Activated CD4-positive, CD25-positive, alpha-beta regulatory T cell (primary cell): ENCODE data around the gene LEMD1.
"Not testable (repeated sequence)": the region's sequence is repeated elsewhere in the genome, so short reads cannot be mapped to it uniquely, and the experiment has no call there.

ENCODE experiments used
- DNase-seq, 4 experiments: peaks; one replicate each; lab custom pipeline; 2025; lab: John Stamatoyannopoulos, UW

LEMD1 gene

GRCh38 chr1:205446828-205447227, 25.0 kb upstream of the LEMD1 start:
- DNase-seq: no peak

- no peak for DNase-seq
Measured at GRCh38 chr1:205445646-205445935, 23.7 kb upstream of the LEMD1 start.

- no peak for DNase-seq
Measured at GRCh38 chr1:205444931-205445645, 23.2 kb upstream of the LEMD1 start.

- no peak for DNase-seq
Measured at GRCh38 chr1:205444300-205444930, 22.6 kb upstream of the LEMD1 start.

DNA sequence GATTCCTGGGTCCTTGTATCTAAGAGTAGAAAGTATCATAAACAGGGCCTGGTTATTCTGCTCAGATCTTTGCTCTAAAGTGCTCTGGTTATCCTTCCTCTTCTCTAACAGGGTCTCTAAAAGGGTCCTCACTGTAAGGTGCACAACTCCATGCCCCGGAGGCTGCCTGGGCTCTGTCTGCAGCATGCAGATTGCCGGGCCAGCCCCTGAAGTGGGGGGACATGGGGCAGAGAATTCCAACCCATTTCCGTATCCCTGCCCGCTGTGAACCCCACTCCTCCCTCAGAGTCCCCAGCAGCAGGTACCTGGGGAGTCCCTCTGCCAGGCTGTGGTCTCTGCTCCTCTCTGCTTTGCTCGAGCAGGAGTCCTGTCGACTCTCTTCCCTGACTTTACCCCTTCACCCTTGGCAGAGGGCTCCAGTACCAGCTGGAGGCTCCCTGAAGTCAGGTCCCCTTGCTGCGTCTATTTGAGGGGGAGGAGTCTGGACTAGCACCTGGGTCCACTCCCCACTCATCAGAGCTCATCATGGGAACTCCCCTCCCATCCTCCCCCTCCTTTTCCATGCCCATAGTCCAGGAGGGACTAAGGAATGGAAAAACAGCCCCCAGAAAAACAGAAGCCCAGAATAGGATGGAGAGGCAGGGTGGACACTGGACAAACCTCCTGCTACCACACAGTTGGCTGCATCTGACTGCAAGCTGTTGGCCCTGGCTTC, 21.9 kb upstream of the LEMD1 start:
- no peak for DNase-seq

DNA sequence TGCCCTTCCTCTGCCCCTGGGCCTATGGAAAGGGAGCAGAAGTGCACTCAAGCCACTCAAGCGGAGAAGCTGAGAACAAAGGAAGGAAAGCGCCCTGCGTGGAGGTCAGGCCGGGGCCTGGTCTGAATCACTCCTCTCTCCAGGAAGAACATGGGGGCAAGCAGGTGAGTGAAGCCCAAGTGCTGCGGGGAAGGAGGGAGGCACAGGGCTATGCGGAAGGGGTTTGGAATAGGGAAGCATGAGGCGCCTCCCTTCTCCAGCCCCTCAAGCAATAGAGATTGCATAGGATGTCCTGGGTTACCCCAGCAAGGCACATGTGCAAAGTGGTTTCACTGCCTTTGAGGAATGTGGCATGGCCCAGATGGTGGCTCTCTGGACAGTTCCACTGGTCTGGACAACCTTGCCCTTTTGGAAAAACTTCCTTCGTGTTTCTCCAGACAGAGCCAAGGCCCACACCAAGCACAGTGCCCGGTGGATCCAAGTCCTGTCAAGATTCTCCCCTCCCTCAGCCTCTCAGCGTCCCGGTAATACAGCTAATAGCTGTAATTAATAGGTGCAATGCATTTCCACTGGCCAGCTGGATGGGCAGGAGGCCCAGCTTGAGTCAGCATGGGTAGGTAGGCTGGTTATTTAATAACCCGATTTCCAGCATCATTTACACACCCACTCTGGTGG, 20.3 kb upstream of the LEMD1 start:
- no peak for DNase-seq

DNA sequence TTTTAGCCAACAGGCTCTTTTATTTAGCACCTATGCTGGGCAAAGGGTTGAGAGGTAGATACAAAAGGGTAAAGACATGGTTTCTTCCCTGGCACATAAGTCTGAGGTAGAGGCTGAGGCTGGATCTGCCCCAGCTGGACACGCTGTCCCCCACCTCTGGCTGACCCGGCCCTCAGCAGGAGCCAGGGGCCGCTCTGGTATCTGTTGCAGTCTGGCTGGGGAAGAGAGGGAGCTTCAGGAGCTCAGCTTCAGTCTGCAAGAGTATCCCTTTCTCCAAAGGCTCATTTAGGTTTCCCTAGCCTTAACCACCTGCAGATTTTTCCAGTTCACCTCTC, 19.8 kb upstream of the LEMD1 start:
- no peak for DNase-seq

- no peak for DNase-seq
Measured at GRCh38 chr1:205441318-205441633, 19.4 kb upstream of the LEMD1 start.

DNA sequence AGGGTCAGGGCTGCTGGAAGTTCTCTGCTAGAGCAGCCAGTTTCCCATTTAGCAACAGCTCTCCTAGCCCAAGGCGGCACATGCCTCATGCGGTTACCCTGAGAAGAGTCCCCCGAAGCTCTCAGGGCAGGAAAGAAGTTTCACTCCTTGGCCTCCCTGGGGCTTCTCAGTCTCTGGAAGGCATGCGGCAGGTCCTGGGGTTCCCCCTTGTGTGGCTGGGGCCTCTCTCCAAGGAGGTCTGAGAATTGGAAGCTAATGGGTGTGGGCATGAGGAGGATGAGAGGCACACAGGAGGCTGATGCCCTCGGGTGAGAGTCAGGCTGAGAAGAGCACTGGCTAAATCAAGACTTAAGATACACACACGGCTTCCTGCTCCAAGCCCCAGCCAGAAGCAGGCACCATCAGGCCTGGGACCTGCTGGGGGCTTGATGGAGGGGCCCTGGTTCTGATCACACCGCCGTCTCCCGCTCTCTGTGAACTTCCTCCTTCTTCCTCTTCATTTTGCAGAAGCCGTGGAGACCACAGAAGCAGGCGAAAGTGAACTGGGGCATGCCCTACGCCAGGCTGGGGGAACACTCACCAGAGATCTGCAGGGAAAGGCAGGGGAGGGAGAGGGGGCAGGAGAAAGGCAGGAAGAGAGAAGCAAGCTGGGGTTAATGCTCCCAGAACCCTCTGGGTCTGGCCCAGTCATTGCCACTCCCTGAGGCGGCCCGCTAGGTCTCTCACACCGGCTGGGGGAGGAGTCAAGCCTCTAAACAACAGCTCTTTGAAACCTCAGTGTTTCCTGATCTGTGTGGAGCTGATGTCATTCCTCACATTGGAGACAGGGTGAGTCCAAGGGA, 18.8 kb upstream of the LEMD1 start:
- DNase-seq: peak; percentile 8 to 36 (median 24)

DNA sequence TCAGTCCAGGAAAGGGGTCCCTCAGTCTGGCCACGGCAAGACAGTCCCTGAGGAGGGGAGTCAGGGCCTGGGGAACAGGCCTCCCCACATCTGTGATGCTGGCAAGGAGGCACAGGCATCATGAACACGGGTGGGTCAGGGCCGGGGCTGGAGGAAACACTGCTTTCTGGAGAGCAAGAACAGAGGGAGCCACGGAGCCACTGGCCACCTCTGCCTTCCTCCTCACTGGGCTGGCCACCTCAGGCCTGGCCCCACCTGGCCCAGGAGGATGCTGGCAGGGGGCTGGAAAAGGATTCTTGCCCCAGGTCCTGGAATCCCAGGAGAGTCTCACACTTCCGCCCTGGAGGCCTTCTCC, 18.2 kb upstream of the LEMD1 start:
- DNase-seq: no peak

DNA sequence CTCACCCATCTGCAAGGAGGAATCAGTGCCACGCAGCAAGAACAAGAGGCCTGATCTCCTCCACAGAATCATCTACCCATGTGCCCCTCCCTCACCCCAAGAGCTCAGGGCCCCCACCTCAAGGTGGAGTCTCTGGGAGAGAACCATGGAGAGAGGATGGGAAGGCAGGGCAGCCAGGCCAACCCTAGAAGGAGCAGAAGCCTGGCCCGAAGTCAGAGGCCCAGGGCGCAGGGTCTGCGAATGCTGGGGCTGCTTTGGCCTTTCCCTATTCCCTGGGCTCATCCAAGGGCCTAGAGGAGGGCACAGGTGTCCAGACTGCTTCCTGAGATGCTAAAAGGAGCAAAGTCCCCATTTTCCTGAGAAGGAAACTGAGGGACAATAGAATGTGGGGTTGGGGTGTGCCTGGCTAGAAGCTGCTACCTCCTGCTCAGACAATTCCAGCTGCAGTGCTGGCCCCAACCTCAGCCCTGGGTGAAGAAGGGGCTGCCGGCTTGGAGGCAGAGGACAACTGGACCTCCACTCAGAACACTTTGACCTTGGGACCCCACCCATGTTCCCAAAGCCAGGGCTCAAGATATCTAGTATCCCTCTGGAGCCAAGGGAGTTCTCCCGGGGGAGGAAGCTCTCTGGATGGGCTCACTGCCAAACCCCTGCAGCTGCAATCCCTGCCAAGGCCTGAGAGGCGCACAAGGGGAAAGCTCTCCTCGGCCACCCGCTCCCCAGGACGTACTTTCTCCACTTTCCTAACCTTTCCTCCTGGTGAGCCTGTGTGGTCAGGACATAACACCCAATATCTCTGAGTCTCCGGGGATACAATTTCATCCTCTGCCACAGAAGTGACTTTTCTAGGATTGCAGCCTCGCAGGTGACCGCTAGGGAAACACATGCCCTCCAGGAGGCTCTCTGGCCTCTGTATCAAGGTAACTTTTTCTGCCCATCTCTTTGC, 16.6 kb upstream of the LEMD1 start:
- DNase-seq: no peak

DNA sequence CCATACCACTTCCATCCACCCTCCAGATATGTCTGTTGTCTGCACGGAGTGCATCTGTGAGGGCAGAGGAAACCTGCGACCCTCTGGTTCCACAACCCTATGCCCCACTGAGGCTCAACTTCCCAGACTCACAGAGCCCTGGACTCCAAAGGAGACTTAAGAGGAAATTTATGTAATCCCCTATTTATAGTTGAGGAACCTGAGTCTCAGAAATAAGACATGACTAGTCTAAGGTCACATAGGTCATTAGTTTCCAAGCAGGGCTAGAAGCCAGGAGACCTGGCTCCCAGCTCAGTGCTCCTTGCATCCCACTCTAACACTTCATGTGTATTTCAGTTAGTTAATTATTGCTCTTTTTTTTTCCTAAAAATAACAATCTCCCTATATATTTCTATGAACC, 15.7 kb upstream of the LEMD1 start:
- no peak for DNase-seq

- no peak for DNase-seq
Measured at GRCh38 chr1:205436776-205437410, 15.0 kb upstream of the LEMD1 start.

- no peak for DNase-seq
Measured at GRCh38 chr1:205435578-205436573, 14.0 kb upstream of the LEMD1 start.

- DNase-seq: no peak
Measured at GRCh38 chr1:205434738-205435137, 12.9 kb upstream of the LEMD1 start.

GRCh38 chr1:205432692-205433091, 10.8 kb upstream of the LEMD1 start:
- not testable (repeated sequence) for DNase-seq

GRCh38 chr1:205432116-205432515, 10.3 kb upstream of the LEMD1 start:
- DNase-seq: no peak

DNA sequence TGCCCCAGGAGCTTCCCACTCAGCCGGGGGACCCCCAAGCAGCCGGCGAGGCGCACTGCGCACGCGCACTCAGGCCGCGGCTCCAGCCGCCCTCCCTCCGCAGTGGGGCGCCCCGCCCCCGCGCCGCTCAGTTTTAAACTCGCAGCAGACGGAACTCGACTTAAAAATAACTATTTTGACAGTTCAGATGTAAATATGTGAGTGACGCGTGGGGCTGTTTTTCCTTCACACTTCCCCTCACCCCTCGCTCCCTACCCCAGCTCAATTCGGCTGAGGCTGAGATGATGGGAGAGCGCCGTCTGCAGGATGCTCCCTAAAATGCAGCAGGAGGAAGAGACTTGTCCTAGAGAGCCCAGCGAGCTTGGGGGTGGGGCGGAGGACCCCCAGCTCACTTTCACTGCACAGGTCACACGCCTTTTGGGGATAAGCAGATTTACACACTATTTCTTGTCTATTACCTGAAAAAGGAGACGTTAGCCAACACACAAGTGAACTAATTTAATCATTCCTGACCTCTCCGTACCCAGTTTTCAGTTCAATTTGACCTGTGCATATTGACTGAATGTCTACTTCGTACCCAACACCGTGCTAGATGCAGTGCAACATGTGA, 8.9 kb upstream of the LEMD1 start:
- peak in 3 of 4 experiments; percentile 31 to 36 (median 36) for DNase-seq
